PC-9 (cell line): ENCODE results near the gene PAGE2B. TPM values are rescaled to one million over a fixed set of nuclear protein-coding genes. Genes with fewer than 3 reads are reported as not detected.

Experiments
- BruUV-seq: library from RNA; stranded (reverse); fragments of 400-500 nt; replicated peaks from 2 replicates; lab custom pipeline; 2021; lab: Mats Ljungman, UMichigan
- CTCF ChIA-PET: fragments of 300-600 bp; sonication (Branson Sonifier 250); formaldehyde crosslinking; loops from one replicate; lab custom pipeline; 2022; ENCODE audit warnings: antibody characterized with exemption; lab: Charles Lee
- POLR2A ChIA-PET: fragments of 300-600 bp; sonication (Branson Sonifier 250); formaldehyde crosslinking; loops from one replicate; lab custom pipeline; 2022; ENCODE audit warnings: antibody characterized with exemption; ENCODE audit not compliant: unreplicated experiment; lab: Charles Lee
- DNase-seq, 2 experiments: peaks; one replicate each; pipeline versions ENCODE4 v3.0.0 to v3.0.0-alpha.2; 2015 to 2022; ENCODE audit warnings: mixed read lengths in 1 of 2
- H2AFZ ChIP-seq: fragments of 200-600 bp; sonication (generic); 2 replicates; pipeline ENCODE4 v1.8.1; 2017; ENCODE audit warnings: antibody characterized with exemption
- H3F3A ChIP-seq: fragments of 200-600 bp; sonication (generic); 2 replicates; pipeline ENCODE4 v1.8.1; 2017; ENCODE audit warnings: antibody characterized with exemption, mild to moderate bottlenecking, low read depth; ENCODE audit not compliant: insufficient read depth
- H3K27ac ChIP-seq: fragments of 200-600 bp; sonication (generic); 2 replicates; pipeline ENCODE4 v1.6.1; 2016; ENCODE audit warnings: mixed run types
- H3K27me3 ChIP-seq: fragments of 200-600 bp; sonication (generic); 2 replicates; pipeline ENCODE4 v1.6.1; 2016; ENCODE audit warnings: low read depth, mixed run types; ENCODE audit not compliant: insufficient read depth
- H3K36me3 ChIP-seq: fragments of 200-600 bp; sonication (generic); 2 replicates; pipeline ENCODE4 v1.6.1; 2016; ENCODE audit warnings: low read depth, mixed run types
- H3K4me1 ChIP-seq: fragments of 200-600 bp; sonication (generic); replicated peaks from 2 replicates; pipeline ENCODE4 v1.6.1; 2016; ENCODE audit warnings: mixed run types; ENCODE audit not compliant: insufficient read depth
- H3K4me2 ChIP-seq: fragments of 200-600 bp; sonication (generic); 2 replicates; pipeline ENCODE4 v1.6.1; 2017; ENCODE audit warnings: mixed run types
- H3K4me3 ChIP-seq: fragments of 200-600 bp; sonication (generic); 2 replicates; pipeline ENCODE4 v1.6.1; 2016; ENCODE audit warnings: mixed run types
- H3K79me2 ChIP-seq: fragments of 200-600 bp; sonication (generic); 2 replicates; pipeline ENCODE4 v1.6.1; 2017; ENCODE audit warnings: low read depth, mixed run types
- H3K9me2 ChIP-seq: fragments of 200-600 bp; sonication (generic); 2 replicates; pipeline ENCODE4 v1.8.1; 2017; ENCODE audit warnings: mild to moderate bottlenecking; ENCODE audit not compliant: insufficient read depth
- H3K9me3 ChIP-seq: fragments of 200-600 bp; sonication (generic); 2 replicates; pipeline ENCODE4 v1.8.1; 2016; ENCODE audit warnings: low read depth; ENCODE audit not compliant: insufficient read depth
- H4K20me1 ChIP-seq: fragments of 200-600 bp; sonication (generic); 2 replicates; pipeline ENCODE4 v1.8.1; 2017; ENCODE audit not compliant: insufficient read depth
- EZH2 ChIP-seq: fragments of 200-600 bp; sonication (generic); IDR thresholded peaks from 2 replicates; pipeline ENCODE4 v1.8.0; 2017; ENCODE audit warnings: antibody characterized with exemption, low read depth
- intact Hi-C: fragments of 100-400 bp; cut with micrococcal nuclease; formaldehyde crosslinking; loops from one replicate; pipeline ENCODE4 v1.10.0; 2022; ENCODE audit not compliant: unreplicated experiment
- total RNA-seq: library from RNA; stranded (reverse); gene quantifications from 2 replicates; pipeline ENCODE4 v1.2.3, GENCODE V29; 2021
- TF ChIP-seq, protein P1 (sequence below): fragments of 200-600 bp; sonication (generic); conservative IDR thresholded peaks from 2 replicates; pipeline ENCODE4 v1.6.1; 2017; ENCODE audit warnings: mixed run types, antibody characterized with exemption, mild to moderate bottlenecking, moderate library complexity

PAGE2B gene
- total RNA-seq, 1 experiment from 2014 or later, result not detected

- Histone ChIP-seq H3K4me3 (no peak within 1 kb of the TSS), H3K27ac (no peak within 1 kb of the TSS), H3K4me1 (no peaks in the 10 kb centered on the region), H3K9me2 (no peaks in the 10 kb centered on the region), H2AFZ (no peak within 1 kb of the TSS), H3K27me3 (no peaks in the 10 kb centered on the region), H3K36me3 (no peaks in the 10 kb centered on the region), H4K20me1 (no peaks in the 10 kb centered on the region), H3K9me3 (no peaks in the 10 kb centered on the region), H3K79me2 (no peaks in the 10 kb centered on the region), H3K4me2 (no peak within 1 kb of the TSS), H3F3A (no peaks in the 10 kb centered on the region)
- ChIA-PET CTCF (no interaction called here), POLR2A (no interaction called here)
- no peak for DNase-seq
- TF ChIP-seq EZH2, result no peak
- TF ChIP-seq, protein P1, sequence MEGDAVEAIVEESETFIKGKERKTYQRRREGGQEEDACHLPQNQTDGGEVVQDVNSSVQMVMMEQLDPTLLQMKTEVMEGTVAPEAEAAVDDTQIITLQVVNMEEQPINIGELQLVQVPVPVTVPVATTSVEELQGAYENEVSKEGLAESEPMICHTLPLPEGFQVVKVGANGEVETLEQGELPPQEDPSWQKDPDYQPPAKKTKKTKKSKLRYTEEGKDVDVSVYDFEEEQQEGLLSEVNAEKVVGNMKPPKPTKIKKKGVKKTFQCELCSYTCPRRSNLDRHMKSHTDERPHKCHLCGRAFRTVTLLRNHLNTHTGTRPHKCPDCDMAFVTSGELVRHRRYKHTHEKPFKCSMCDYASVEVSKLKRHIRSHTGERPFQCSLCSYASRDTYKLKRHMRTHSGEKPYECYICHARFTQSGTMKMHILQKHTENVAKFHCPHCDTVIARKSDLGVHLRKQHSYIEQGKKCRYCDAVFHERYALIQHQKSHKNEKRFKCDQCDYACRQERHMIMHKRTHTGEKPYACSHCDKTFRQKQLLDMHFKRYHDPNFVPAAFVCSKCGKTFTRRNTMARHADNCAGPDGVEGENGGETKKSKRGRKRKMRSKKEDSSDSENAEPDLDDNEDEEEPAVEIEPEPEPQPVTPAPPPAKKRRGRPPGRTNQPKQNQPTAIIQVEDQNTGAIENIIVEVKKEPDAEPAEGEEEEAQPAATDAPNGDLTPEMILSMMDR, result no peak
- intact Hi-C loops, result no loop called here
- no TSS peak for BruUV-seq
These were observed 44.3 kb upstream of the PAGE2B start, which contains the start of gene ALAS2 for GRCh38 chrX:55030271-55031205. Gene ALAS2 (minus strand): TSS chrX:55030977. CDS start chrX:55026000, 4,977 bp downstream.

DNA sequence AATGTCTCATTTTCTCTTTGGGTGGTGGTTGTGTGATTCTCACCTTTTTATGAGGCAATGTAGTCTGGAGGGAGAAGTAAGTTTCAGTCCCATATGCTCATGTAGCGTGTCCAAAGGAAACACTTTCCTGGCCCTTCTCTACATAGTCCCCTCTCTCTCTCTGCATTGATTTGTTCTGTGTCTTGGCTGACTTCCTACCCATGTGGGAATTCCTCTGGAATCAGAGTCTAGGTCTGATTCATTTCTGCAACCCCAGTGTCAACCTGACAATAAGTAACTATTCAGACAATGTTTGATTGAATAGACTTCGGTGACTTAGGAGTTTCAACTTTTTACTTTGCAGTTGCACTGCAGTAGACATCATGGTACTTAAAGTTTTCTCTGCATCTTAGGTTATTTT is 41.4 kb upstream of the PAGE2B start:
- Histone ChIP-seq H3K9me2 (no peaks in the 10 kb centered on the region), H3K27me3 (no peaks in the 10 kb centered on the region), H3K4me3 (no peak overlapping the region), H3K9me3 (no peaks in the 10 kb centered on the region), H3K27ac (no peak overlapping the region), H3F3A (no peaks in the 10 kb centered on the region), H2AFZ (no peak overlapping the region), H3K79me2 (no peaks in the 10 kb centered on the region), H3K4me2 (no peak overlapping the region), H4K20me1 (no peaks in the 10 kb centered on the region), H3K36me3 (no peaks in the 10 kb centered on the region), H3K4me1 (no peaks in the 10 kb centered on the region)
- intact Hi-C loops, result no loop called here
- DNase-seq, result no peak
- TF ChIP-seq EZH2, result no peak
- TF ChIP-seq, protein P1, result no peak
- CTCF ChIA-PET, result no interaction called here
- no TSS peak for BruUV-seq
- POLR2A ChIA-PET, result no interaction called here

DNA sequence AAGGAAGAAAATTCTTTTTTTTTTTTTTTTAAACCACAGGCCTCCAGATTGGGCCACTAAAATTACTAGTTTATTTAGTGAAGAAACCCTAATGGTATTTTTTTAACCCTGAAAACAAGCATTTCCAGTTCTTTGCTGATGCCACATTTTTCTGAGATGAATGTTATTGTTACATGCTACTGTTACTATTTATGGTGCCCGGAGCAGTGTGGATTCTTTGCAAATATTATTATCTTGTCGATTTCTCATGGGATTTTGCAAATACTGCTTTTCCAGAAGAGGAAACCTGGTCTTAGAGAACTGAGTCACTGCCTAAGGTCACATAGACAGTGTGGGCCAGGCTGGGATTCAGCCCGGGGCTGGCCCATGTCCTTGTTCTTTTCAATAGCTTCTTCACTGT is 35.4 kb upstream of the PAGE2B start:
- Histone ChIP-seq H3K36me3 (no peaks in the 10 kb centered on the region), H3K4me3 (no peak overlapping the region), H3K9me3 (no peaks in the 10 kb centered on the region), H3K27me3 (no peaks in the 10 kb centered on the region), H3K4me1 (peaks cover 15% of the 10 kb centered on the region; the same call in 1 of the 2 replicates), H3K27ac (0 out of 2 replicates have a peak overlapping the region, but pooled peaks have one; percentile 29), H4K20me1 (no peaks in the 10 kb centered on the region), H3K9me2 (no peaks in the 10 kb centered on the region), H2AFZ (no peak overlapping the region), H3K4me2 (peak overlapping the region; percentile 49), H3K79me2 (no peaks in the 10 kb centered on the region), H3F3A (0 out of 2 replicates have a peak, but pooled peaks cover 3% of the 10 kb centered on the region)
- ChIA-PET POLR2A (no interaction called here), CTCF (no interaction called here)
- BruUV-seq, result no TSS peak
- intact Hi-C loops, result no loop called here
- peak in 1 of 2 experiments; percentile 77 for DNase-seq
- TF ChIP-seq, protein P1, result no peak
- no peak for TF ChIP-seq EZH2
